GM19438 (cell line): ENCODE results near the gene DISP1.
"Not testable (repeated sequence)": the region's sequence is repeated elsewhere in the genome, so short reads cannot be mapped to it uniquely, and the experiment has no call there.

Experiments
- ATAC-seq: cut with Tn5 transposase; IDR thresholded peaks from one replicate; pipeline ENCODE4 v1.9.1; 2021; ENCODE audit warnings: low read depth; ENCODE audit not compliant: unreplicated experiment

Gene DISP1

GRCh38 chr1:222794656-222795474 is 20.0 kb upstream of the DISP1 start:
- no peak for ATAC-seq

- ATAC-seq = no peak
Measured at GRCh38 chr1:222798116-222798515, 16.7 kb upstream of the DISP1 start.

GRCh38 chr1:222798975-222799374 is 15.9 kb upstream of the DISP1 start:
- no peak for ATAC-seq

GRCh38 chr1:222801067-222801466 is 13.8 kb upstream of the DISP1 start:
- ATAC-seq = no peak

GRCh38 chr1:222811671-222812070 is 3.2 kb upstream of the DISP1 start:
- ATAC-seq = no peak

- no peak for ATAC-seq
Measured at GRCh38 chr1:222813866-222814535, 838 bp upstream of the DISP1 start.

- ATAC-seq = no peak
Measured at GRCh38 chr1:222815440-222815765, 564 bp downstream of the DISP1 start.

- ATAC-seq = no peak
Measured at GRCh38 chr1:222817529-222817928, 2.7 kb downstream of the DISP1 start.

- no peak for ATAC-seq
Measured at GRCh38 chr1:222818171-222818570, 3.3 kb downstream of the DISP1 start.

GRCh38 chr1:222820171-222820712 is 5.4 kb downstream of the DISP1 start:
- ATAC-seq = no peak

- no peak for ATAC-seq
Measured at GRCh38 chr1:222821239-222821638, 6.4 kb downstream of the DISP1 start.

- no peak for ATAC-seq
Measured at GRCh38 chr1:222823695-222824094, 8.9 kb downstream of the DISP1 start.

GRCh38 chr1:222824641-222825040 is 9.8 kb downstream of the DISP1 start:
- ATAC-seq = no peak

- ATAC-seq = no peak
Measured at GRCh38 chr1:222828939-222829338, 14.1 kb downstream of the DISP1 start.

GRCh38 chr1:222829868-222830267 is 15.0 kb downstream of the DISP1 start:
- no peak for ATAC-seq

GRCh38 chr1:222833356-222833876 is 18.6 kb downstream of the DISP1 start:
- ATAC-seq = no peak

GRCh38 chr1:222843469-222844410 is 28.9 kb downstream of the DISP1 start:
- no peak for ATAC-seq

GRCh38 chr1:222844411-222844779 is 29.6 kb downstream of the DISP1 start:
- no peak for ATAC-seq

- no peak for ATAC-seq
Measured at GRCh38 chr1:222845763-222846162, 30.9 kb downstream of the DISP1 start.

- ATAC-seq = not testable (repeated sequence)
Measured at GRCh38 chr1:222850550-222850949, 35.7 kb downstream of the DISP1 start.

GRCh38 chr1:222852326-222852725 is 37.5 kb downstream of the DISP1 start:
- ATAC-seq = no peak
